Measurements from ENCODE around the gene SF3A2. TPM values are rescaled to one million over a fixed set of nuclear protein-coding genes. Genes with fewer than 3 reads are reported as not detected.

The SF3A2 gene
- total and polyA plus RNA-seq, 10 donors = 28.5 to 79.7 (median 45.0) TPM

GRCh38 chr19:2212861-2213711 lies 23.5 kb upstream of the SF3A2 start:
- 89 to 95% (median 93%) methylated on average over 13 to 21 of the region's 21 CpGs for whole genome bisulfite sequencing, 5 donors
- no peak overlapping the region for H3K4me3 ChIP-seq

GRCh38 chr19:2213799-2214198 lies 22.8 kb upstream of the SF3A2 start:
- Histone ChIP-seq H3K4me1 (peaks cover 0 to 21% (median 10%) of the 10 kb centered on the region in 6 donors), H3K27me3 (replicated peaks in 1 of 7) (no peaks in the 10 kb centered on the region), H3K36me3 (peaks cover 0 to 100% (median 92%) of the 10 kb centered on the region in 6 donors), H3K4me3 (no peak overlapping the region), H3K27ac (no peak overlapping the region), H3K9me3 (no peaks in the 10 kb centered on the region)
- no peak for DNase-seq
- WGBS, 5 donors = 77 to 92% (median 87%) methylated on average over 22 to 26 of the region's 26 CpGs
- TF ChIP-seq CTCF (IDR thresholded peaks at IDR 0.05 in 8 of 11, conservative IDR thresholded peaks at IDR 0.05 in 3 of 11) (no peak), POLR2A (IDR thresholded peaks at IDR 0.05) (no peak), POLR2AphosphoS5 (IDR thresholded peaks at IDR 0.05) (peak in 1 of 3 donors; percentile 5)
- intact Hi-C loops (cut with DNase I; ENCODE audit: low total_unique reads) = no loop called here

More at GRCh38 chr19:2212861-2213711, 23.5 kb upstream of the SF3A2 start:
- peaks cover 0 to 28% (median 17%) of the 10 kb centered on the region in 6 donors for H3K4me1 ChIP-seq
- intact Hi-C loops (cut with DNase I; ENCODE audit: low total_unique reads) = no loop called here
- no peak overlapping the region for H3K27ac ChIP-seq
- TF ChIP-seq POLR2AphosphoS5 (IDR thresholded peaks at IDR 0.05) = no peak
- no peak for TF ChIP-seq POLR2A (IDR thresholded peaks at IDR 0.05)
- no peak for TF ChIP-seq CTCF (IDR thresholded peaks at IDR 0.05 in 8 of 11, conservative IDR thresholded peaks at IDR 0.05 in 3 of 11)
- no peak for DNase-seq
- peaks cover 0 to 100% (median 86%) of the 10 kb centered on the region in 6 donors for H3K36me3 ChIP-seq
- H3K27me3 ChIP-seq (replicated peaks in 1 of 7) = no peaks in the 10 kb centered on the region
- no peaks in the 10 kb centered on the region for H3K9me3 ChIP-seq

- intact Hi-C loops (cut with DNase I; ENCODE audit: low total_unique reads) = no loop called here
- 91 to 97% (median 95%) methylated on average over 11 to 17 of the region's 17 CpGs for WGBS, 5 donors
- H3K9me3 ChIP-seq = no peaks in the 10 kb centered on the region
- no peak for DNase-seq
- H3K27ac ChIP-seq = no peak overlapping the region
- peaks cover 0 to 16% (median 6%) of the 10 kb centered on the region in 6 donors for H3K4me1 ChIP-seq
- peaks cover 0 to 100% (median 96%) of the 10 kb centered on the region in 6 donors for H3K36me3 ChIP-seq
- TF ChIP-seq POLR2AphosphoS5 (IDR thresholded peaks at IDR 0.05) = peak in 1 of 3 donors; percentile 49
- no peak for TF ChIP-seq POLR2A (IDR thresholded peaks at IDR 0.05)
- no peaks in the 10 kb centered on the region for H3K27me3 ChIP-seq (replicated peaks in 1 of 7)
- H3K4me3 ChIP-seq = no peak overlapping the region
Observed at GRCh38 chr19:2214251-2214650, 22.4 kb upstream of the SF3A2 start.

GRCh38 chr19:2215281-2215751 lies 21.3 kb upstream of the SF3A2 start:
- H3K36me3 ChIP-seq = peaks cover 0 to 100% (median 97%) of the 10 kb centered on the region in 6 donors
- no peaks in the 10 kb centered on the region for H3K9me3 ChIP-seq
- WGBS, 5 donors = 71 to 84% (median 80%) methylated on average over 20 to 31 of the region's 31 CpGs
- intact Hi-C loops (cut with DNase I; ENCODE audit: low total_unique reads) = no loop called here
- H3K27me3 ChIP-seq (replicated peaks in 1 of 7) = no peaks in the 10 kb centered on the region
- TF ChIP-seq POLR2A (IDR thresholded peaks at IDR 0.05) (no peak), POLR2AphosphoS5 (IDR thresholded peaks at IDR 0.05) (peak in 2 of 3 donors; percentile 51 to 59)
- H3K4me3 ChIP-seq = peak overlapping the region in 1 of 8 donors; percentile 7
- H3K27ac ChIP-seq = peak overlapping the region in 4 of 8 donors; percentile 21 to 54 (median 30)
- no peak for DNase-seq
- peaks cover 0 to 11% (median 2%) of the 10 kb centered on the region in 6 donors for H3K4me1 ChIP-seq
